DMS153 treated with DMSO at 0.1 percent for 48 hours (cell line): ENCODE measurements around the gene DOCK10.
"Not testable (repeated sequence)": the region's sequence is repeated elsewhere in the genome, so short reads cannot be mapped to it uniquely, and the experiment has no call there.

Experiments used
- DNase-seq: peaks from one replicate; lab custom pipeline; 2025; ENCODE audit not compliant: unreplicated experiment; lab: John Stamatoyannopoulos, UW

The DOCK10 gene

DNA sequence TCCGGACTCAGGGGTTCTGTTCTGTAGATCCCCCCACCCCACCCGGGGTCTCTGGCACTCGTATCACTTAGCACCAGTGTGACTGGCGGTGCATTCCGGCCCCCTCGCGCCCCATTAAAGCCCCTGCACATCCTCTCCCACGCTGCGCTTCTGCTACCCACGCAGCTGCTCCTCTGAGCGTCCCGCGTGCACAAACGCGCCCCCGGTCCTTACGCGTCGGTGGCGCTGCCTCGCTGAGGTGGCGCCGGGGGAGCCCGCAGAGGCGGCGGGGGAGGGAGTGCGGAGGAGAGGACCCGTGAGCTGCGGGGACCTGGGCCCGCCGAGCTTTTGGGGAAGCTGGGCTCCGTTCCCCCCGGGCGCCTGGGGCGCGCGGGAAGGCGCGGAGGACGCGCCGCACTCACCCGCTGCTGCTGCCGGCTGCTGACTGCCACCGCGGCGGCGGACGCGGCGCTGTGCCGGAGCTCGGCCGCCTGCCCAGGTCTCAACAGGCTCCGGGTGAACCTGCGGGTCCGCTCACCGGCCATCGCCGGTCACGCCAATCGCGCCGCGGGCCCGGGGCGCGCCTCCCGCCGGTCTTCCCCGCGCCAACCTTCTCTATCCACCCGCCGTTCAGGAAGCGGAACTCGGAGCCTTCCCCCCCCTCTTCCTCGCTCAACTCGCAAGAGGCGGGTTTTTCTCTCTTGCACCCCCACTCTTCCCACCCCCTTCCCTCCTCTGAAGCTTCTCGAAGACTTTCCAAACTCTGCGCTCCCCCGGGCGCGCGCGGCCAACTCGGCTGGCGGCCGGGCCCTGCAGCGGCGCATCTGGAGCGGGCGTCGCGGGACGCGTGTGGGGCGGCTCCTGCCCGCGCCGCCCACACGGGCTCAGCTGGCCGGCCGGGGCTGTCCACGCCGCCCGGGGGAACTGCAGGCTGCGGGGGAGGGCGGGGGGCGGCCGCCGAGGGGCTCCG is at the start of gene DOCK10:
Gene DOCK10 (minus strand): TSS at position 618 of the 949 bp plus-strand sequence. CDS start 94 bp downstream, at position 524.
- no peak for DNase-seq

DNA sequence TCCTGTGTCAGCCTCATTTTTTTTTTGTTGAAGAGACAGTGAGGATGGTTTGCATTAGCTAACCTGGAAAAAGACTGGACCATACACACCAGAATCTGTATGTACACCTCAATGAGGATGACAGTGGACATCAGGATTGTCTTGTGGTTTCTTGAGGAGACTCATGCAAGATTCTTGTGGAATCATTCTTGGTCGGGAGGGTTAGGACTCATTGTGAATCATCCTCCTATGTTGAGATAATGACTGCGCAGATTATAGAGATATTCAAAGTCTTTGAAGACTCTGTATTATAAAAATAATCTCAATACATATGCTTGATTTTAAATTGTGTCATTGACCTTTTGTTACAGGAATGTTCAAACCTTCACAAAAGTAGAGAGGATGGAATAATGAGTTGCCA is 49.1 kb upstream of the DOCK10 start:
- DNase-seq: no peak

DNA sequence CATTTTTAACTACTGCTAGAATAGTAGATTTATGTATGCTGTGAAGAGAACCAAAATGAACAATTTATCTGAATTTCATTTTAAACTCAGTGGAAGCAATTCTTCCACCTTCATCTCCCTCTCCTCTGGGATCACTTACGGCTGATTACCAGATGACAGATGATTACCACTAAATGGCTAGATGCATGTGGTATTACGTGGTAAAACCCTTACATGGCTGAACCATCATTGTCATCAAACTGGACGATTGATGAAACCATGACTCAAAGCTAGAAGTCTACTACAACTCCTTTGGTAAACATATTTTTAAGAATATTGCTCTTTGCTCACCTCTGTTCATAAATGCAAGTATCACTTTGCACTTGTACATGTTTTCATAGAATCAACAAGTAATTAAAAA is 48.5 kb upstream of the DOCK10 start:
- no peak for DNase-seq

DNA sequence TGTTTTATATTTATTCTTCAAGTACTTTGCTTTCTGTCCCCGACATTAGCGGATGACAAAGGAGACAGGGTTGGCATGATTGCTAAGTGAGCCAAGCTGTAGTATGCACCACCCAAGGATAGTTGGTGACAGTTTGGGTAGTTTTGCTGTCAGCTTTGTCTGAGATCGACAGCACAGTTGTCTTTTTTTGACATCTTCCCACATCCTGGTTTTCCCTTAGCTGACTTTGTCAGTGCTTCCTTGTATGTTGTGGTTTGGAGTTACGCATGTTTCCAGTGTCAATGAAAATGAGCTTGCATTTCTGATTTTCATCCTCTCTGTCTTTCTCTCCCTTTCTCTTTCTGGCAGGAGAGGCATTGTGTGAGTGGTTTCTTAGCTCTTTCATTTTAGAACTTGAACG is 44.6 kb upstream of the DOCK10 start:
- DNase-seq: no peak

DNA sequence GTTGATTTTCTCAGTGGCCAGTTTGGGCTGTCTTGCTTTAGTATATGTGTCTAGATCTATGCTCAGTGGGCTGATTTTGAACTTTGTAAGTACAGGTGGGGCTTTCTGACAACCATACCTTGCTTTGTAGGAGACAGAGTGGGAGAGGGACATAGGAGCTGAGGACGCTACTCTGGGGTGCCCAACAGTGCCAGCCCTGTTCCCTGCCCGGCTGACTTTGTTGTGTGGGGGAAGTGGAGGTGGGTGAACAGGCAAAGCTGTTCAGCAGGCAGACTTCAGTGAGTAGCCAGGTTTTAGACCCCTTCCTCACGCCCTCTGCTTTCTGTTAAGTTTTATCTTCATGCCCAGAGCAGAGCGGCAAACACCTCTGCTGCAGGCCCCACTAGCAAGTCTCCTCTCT is 44.2 kb upstream of the DOCK10 start:
- no peak for DNase-seq

DNA sequence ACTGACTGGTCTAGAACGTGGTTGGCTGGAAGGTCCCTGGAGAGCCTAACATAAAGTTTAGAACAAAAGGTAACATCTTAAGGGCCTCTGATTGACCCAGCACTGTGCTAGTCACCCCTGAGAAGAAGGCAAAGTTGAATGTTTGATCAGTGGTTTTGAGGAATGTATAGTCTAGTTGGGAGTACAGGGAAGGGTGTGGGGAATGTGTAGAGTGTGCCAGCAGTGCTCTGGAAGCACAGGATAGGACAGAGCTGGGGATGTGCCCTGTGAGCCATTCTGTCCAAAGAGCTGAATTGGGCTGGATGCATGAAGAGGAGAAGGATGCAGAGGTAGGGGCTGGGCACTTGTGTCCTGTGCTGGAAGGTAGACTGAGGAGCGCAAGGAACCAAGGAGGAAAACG is 41.0 kb upstream of the DOCK10 start:
- DNase-seq: no peak

DNA sequence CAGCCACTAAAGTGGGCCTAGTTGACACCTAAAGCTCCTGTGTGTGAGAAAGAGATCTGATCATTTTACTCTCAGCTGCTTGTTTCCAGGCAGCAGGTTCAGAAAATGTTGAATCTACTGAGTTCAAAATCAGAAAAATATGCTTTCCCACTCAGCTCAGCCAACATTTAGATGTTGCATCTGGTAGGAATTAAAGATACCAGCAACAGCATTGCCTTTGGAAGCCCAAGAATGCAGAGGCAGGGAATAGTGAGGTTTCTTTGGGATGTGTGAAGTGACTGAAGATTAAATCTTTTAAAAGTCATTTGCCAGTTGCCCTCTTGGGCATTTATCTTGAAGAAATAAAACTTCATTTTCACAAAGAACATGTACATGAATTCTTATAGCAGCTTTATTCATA is 33.9 kb upstream of the DOCK10 start:
- no peak for DNase-seq

DNA sequence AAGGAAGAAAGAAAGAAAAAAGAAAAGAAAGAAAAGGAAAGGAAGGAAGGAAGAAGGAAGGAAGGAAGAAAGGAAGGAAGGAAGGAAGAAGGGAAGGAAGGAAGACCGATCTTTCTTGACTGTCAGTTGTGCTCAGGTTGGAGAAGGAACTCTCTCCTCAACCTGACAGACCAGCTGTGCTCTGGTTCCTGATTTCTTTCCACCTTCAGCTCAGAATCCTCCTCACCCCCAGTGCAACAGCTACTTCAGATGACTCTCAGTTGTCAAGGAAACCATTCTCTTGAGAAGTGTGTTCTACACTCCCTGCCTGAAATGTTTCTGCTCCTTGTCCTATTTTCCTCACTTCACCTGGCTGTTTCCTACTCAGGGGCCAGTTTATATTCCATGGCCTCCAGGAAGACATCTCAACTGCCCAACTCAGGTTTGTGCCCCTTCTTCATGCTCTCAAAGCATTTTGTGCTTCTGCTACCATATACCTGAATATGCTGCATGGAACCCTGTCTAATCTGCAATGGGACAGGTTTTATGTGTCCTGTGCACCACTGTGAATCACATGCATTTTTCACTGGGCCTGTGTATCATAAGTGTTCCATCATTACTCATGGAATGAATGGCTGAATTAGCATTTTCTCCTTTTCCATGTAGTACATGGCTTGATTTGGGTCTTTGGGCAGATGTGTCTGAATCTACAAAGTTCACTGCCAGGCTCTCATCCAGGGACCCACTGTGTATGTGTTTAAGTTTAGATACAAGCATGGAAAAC is 32.8 kb upstream of the DOCK10 start:
- DNase-seq: no peak

DNA sequence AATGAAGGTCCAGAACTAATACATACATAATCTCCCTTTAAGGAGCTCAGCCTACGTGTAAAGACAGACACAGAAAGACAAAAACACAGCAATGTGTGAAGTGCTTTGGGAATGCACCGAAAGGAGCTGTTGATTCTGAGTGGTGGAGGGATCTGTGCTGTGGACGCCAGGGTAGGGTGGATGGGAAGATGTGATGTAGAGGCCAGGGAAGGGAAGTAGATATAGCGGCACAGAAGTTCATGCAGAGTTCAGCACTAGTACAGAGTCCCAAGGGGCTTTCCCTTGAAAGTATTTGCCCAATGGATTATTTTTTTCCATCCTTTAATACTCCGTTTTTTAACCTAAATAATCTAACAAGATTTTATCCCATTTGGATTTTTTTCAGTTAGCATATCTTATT is 32.1 kb upstream of the DOCK10 start:
- DNase-seq: no peak

DNA sequence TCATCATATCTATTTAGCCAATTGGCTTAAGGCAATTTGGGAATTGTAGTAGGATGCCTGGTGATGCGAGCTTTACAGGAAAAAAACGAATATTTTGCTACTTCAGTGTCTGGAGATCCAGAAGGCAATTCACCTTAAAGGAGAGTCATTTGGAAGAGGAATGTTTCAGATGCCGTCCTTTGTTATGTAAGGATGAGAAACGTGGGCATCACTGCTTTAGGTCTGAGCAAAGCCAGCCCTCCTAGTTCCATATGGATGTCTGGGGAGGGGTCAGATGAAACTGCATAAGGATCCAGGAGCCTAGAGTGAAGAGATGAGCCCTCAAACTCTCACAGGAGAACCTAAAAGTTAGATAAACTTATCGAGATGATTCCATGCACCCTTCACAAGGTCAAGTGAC is 30.9 kb upstream of the DOCK10 start:
- no peak for DNase-seq

DNA sequence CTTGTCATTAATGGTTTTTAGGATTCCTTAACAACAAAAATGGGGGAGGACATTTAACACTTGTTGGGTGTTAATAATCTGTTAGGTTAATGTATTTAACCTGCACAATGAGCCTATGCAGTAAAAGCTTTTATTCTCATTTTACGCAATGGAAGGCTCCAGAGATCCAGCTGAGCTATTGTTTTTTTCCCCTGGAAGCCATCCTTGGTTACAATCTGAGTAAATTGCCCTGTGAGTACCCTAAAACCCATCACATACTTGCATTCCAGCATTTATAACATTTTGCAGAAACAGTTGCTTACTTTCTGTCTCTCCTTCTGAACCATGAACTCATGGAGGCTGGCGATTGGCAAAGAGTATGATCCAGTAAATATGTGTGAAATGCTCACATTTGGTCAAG is 30.2 kb upstream of the DOCK10 start:
- no peak for DNase-seq

DNA sequence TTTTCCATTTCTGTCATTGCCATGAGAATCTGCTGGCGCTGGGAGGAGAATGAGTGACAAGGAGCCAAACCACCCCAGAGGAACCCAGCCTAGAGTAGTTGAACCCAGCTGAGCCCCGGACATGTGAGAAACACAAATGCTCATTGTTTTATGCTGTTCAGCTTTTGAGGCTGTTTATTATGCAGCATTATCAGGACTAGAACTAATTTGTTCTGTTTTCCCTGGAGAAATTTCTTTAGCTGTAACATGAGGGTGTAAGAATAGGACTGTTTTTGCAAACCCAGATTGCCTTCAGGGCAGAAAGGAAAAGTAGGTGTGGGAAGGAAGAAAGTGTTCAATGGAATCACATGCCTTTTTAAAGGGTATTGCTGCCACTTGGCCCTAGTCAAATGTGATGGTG is 28.5 kb upstream of the DOCK10 start:
- DNase-seq: no peak

DNA sequence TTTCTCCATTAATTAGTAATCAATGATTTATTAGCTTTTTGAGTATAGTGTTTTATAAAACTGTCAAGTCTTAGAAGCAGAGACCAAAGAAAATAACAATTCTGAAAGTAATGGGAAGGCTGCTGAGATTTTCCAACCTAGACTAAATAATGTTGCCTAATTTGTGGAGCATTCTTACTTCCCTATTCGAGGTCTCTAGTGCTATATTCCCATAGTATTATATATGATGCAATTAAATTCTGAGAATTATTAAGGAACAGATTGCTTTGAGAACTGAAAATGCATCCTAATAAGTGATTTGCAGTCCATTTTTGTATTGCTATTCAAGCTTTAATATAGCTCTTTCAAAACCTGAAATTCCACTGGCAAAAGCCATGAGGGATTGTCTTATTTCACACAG is 27.7 kb upstream of the DOCK10 start:
- no peak for DNase-seq

DNA sequence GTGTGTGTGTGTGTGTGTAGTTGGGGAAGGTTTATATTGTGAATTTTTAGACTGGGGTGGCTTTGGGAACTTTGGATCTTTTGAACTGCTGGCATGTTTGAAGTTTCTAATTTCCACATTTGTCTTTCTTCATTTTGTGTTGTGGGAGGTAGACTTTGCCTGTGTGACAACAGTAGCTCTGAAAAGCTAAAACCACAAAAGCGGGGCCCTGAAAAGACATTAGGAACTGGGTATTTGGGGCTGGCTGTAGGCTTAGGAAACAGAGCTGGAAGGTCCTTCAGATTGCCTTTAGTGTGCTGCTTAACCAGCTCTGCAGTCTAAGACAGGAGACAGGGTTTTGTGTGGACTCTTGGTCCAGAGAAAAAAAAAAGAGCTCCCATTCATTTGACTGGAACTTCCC is 27.2 kb upstream of the DOCK10 start:
- DNase-seq: no peak

DNA sequence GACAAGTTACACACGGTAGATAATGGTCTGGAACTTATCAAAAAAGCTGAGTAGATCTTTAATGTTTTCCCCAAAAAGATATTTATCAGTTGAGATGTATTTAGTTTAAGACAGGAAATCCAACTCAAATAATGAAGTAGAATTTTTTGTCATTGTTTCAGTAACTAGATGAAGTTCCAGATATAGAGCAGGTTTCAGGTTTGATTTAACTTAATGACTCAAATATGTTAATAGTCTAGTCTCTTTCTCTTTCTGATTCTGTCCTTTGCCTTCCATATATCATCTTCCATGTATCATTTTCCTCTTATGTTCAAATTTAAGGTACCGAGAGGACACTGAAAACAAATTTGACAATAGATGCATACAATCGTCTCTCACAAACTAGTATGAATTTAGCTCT is 23.6 kb upstream of the DOCK10 start:
- DNase-seq: no peak

DNA sequence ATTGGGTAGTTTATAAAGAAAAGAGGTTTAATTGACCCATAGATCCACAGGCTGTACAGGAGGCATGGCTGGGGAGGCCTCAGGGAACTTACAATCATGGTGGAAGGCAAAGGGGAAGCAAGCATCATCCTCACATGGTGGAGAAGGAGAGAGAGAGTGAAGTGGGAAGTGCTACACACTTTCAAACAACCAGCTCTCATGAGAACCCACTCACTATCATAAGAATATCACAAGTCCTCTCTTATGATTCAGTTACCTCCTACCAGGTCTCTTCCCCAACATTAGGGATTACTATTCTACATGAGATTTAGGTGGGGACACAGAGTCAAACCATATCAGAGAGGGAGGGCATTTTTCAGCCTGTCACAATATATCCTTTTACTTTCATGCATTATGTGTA is 22.7 kb upstream of the DOCK10 start:
- no peak for DNase-seq

DNA sequence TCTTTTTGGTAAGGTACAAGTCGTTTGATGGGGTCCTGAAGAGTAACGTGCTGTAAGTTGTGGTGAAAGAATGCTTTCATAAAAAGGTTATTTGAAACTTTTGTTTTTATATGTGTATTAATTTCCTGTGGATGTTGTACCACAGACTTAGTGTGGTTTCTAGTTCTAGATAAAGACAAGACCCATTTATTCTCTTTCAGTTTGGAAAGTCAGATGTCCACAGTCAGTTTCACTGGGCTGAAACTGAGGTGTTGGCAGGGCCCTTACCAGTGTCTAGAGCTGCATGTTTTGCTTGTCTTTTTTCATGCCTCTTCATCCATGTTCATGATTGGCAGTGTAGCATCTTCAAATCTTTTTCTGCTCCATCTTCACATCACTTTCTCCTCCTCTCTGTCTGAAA is 22.1 kb upstream of the DOCK10 start:
- no peak for DNase-seq

DNA sequence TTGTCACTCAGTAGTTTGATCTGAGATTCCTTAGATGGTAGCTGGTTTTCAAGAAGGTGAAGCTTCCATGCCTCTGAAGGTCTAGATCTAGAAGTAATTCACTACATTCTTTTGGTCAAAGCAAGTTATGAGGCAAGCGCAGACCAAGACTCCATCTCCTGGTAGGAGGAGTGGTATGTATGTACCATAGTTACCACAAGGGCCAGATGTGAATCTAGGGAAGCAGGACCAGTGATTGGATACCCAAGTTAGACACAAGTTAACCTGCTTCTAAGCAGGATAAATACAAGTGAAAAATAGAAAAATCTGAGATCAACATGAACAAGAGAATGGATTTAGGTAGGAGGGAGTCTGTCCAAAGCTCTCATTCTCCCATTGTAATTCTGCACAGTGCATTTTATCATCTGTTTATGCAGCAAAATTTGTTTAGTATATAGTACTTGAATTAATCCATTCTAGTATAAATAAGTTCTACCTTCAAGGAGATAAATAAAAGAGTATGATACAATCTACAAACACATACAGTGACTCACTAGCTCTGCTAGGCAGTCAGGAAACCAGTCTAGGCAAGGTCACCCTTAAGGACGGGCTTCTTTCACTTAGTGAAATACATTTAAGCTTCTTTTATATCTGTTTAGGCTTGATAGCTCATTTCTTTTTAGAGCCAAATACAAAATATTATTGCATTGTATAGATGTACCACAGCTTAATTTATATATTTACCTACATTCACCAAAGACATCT is 14.2 kb upstream of the DOCK10 start:
- DNase-seq: no peak

DNA sequence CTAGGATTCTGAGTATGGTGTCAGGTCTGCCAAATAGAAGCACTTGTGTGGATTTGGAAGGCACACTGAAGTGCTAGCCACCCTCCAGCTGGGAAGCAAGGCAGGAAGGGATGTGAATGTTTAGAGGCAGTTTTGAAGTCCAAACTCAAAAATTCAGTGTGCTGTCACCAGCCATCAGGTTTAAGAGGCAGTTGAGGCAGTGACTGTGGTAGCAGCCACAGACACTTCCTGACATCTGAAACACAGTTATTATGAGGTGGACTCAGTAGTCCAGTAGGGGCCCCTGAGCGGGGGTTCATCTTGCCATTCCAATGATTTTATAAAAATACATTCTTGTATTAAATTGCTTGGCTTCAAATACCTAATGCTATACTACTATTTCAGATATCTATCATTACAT is 13.4 kb upstream of the DOCK10 start:
- DNase-seq: no peak

DNA sequence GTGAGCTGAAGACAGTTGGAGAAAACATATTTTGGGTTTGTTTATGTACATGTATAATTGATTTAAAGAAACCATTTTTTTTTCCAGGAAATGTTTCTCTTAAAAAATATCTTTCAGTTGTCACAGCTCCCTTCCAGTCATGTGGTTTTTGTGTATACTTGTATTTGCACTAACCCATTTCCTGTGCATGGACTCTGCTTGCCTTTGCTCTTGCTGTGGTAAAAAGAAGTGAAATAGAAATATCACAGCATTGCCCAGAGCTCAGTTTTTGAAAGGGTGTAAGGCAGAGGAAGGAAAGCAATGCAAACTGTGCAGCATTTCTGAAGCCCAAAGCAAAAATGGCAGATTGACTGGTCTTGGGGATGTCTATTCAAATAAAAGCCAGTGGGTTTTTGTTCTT is 10.4 kb upstream of the DOCK10 start:
- no peak for DNase-seq

DNA sequence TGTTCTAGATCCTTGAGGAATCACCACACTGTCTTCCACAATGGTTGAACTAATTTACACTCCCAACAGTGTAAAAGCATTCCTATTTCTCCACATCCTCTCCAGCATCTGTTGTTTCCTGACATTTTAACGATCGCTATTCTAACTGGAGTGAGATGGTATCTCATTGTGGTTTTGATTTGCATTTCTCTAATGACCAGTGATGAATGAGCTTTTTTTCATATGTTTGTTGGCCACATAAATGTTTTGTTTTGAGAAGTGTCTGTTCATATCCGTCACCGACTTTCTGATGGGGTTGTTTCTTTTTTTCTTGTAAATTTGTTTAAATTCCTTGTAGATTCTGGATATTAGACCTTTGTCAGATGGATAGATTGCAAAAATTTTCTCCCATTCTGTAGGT is 5.2 kb upstream of the DOCK10 start:
- DNase-seq: not testable (repeated sequence)

DNA sequence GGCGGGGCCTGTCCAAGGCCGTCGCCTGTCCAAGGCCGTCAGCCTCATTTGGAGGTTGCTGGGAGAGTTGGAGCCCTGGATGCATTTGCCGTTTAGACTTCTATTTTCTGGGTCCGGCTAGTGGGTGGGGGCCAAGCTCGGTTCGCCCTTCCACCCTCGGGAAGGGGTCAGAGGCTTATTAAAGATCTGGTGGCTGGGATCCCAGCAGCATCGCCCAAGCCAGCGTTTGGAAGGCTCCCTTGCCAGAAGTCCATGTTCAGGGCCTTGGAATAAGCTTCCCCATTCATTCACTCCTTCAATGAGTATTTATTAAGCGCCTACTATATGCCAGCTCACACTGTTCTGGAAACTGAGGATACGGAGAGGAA is 516 bp upstream of the DOCK10 start:
- DNase-seq: no peak
